HAP-1 (cell line): ENCODE data around the gene NOTCH1.

Experiments
- DNase-seq, 2 experiments: peaks; one replicate each; pipeline ENCODE4 v3.0.0-alpha.2; 2016 to 2020; ENCODE audit warnings: low spot score in 2 of 2
- H3K27me3 ChIP-seq: fragments of 250-450 bp; sonication (Bioruptor Pico); 2 replicates; pipeline ENCODE4 v1.5.1; 2020; ENCODE audit warnings: low read depth, mild to moderate bottlenecking, moderate library complexity
- H3K36me3 ChIP-seq: fragments of 250-450 bp; sonication (Bioruptor Pico); replicated peaks from 2 replicates; pipeline ENCODE4 v1.5.1; 2020; ENCODE audit warnings: mild to moderate bottlenecking
- H3K4me1 ChIP-seq: fragments of 250-450 bp; sonication (Bioruptor Pico); 2 replicates; pipeline ENCODE4 v1.5.1; 2020; ENCODE audit warnings: mild to moderate bottlenecking
- H3K4me3 ChIP-seq: fragments of 250-450 bp; sonication (Bioruptor Pico); 2 replicates; pipeline ENCODE4 v1.5.1; 2020; ENCODE audit warnings: mild to moderate bottlenecking, moderate library complexity
- H3K9me3 ChIP-seq: fragments of 250-450 bp; sonication (Bioruptor Pico); 2 replicates; pipeline ENCODE4 v1.5.1; 2020; ENCODE audit warnings: mild to moderate bottlenecking, moderate library complexity
- in situ Hi-C: fragments of 300-500 bp; cut with MboI; formaldehyde crosslinking; loops from 3 replicates; pipeline ENCODE4 v1.14.3; 2020; ENCODE audit warnings: low sequenced_read_pairs, inconsistent platforms, mixed read lengths

The NOTCH1 gene

DNA sequence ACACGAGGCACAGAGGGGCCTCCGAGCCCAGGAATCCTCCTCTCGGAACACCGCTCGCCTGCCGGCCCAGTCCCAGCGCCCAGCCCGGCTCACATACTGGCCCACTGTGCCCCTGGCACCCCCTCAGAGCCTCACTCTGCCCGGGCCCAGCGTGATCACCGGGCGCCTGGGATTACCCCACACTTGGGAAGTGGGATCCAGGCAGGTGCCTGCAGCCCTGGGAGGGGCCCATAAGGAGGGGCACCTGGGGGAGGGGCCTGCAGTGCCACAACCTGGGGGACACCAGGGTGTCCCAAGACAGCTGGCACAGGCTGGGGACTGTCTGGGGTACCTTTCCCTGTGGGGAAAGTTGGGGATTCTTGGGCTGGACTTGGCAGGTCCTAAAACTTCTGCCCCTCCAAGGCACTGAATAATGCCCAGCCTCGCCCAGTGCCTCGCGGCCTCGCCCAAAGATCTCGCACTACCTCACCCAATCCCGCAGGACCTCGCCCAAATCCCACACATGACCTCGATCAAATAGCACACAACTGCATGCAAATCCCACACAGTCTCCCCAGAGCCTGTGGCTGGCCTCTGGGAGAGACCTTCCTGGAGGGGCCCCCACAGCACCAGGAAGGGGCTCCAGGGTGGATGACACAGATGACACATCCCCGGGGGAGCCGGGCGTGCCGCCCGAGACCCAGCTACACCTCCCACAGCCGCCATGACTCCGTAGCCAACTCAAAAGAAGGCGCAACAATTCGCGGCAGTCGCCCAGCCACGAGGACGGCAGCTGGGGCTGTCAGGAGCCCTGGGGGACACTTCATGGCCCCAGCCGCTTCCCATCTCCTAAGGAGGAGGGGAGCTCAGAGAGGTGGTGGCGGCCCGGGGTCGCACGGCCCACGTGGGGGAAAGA, 13.7 kb downstream of the NOTCH1 start:
- no peaks in the 10 kb centered on the region for H3K27me3 ChIP-seq
- H3K4me3 ChIP-seq = no peak overlapping the region

DNA sequence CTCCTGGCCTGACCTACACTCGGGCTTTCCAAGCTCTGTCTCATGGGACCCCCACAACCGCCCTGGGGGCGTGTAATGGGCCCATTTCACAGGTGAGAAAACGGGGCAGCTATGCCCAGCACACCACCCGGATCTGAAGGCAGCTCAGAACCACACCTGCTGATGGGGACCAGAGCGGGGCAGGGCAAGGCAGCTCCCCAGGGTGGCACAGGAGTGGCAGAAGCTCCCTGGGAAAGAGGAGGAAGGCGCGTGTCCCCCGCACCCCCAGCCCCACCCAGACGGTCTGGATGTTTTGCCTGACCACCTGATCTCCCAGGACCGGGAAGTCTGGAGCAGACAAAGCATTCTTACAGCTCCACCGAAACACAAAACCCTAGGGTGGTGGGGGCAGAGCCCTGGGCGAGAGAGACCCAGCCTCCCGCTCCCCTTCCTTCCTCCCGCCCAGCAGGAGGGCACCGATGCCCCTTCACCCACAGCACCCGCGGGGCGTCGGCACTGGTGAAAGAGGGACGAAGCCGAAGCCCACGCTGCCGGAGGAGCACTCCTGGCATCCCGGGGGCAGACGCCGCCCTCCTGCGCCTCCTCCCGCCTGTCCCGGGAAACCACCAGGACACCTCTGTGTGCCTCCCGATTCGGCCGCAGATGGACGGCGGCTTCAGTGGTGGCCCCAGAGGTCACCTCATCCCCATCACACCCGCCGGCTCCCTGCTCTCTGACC, 14.5 kb downstream of the NOTCH1 start:
- no peak for DNase-seq
- Histone ChIP-seq H3K4me1 (no peaks in the 10 kb centered on the region), H3K36me3 (no peaks in the 10 kb centered on the region; the same call in 1 of the 2 replicates), H3K27me3 (no peaks in the 10 kb centered on the region), H3K9me3 (no peaks in the 10 kb centered on the region), H3K4me3 (no peak overlapping the region)
- in situ Hi-C loops = no loop called here

More for the DNA sequence above, 13.7 kb downstream of the NOTCH1 start:
- H3K36me3 ChIP-seq = no peaks in the 10 kb centered on the region; the same call in 1 of the 2 replicates
- no peaks in the 10 kb centered on the region for H3K4me1 ChIP-seq
- DNase-seq = no peak
- H3K9me3 ChIP-seq = no peaks in the 10 kb centered on the region
- in situ Hi-C loops = no loop called here

DNA sequence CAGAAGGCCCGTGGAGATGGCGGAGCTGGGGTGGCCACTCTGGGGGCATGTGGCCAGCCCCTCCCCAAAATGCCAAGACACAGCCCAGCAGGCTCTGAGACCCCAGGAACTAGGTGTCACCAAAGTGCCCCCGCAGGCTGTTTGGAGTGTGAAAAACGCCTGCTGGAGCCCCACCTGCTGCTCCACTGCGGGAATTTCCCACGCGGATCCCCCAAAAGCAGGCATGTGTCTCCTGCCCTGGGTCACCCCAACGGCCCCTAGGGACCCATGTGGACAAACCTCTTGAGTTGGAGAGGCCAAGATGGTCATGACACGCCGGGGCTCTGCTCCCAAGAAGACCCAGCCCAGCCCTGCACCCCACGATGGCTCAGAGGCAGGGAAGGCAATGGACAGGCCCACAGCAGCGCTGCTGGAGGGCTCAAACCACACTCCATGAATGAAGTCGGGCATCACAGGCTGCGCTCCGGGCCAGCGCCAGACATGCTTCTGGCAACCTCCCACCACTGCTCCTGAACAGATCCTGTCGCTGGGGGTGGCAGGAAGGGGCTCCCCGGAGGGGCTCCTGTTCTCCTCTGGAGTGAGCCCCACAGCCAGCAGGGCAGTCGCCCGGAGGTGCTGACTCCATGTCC, 15.3 kb downstream of the NOTCH1 start:
- no peaks in the 10 kb centered on the region for H3K27me3 ChIP-seq
- in situ Hi-C loops = no loop called here
- no peaks in the 10 kb centered on the region; the same call in 1 of the 2 replicates for H3K36me3 ChIP-seq
- H3K4me1 ChIP-seq = no peaks in the 10 kb centered on the region
- H3K4me3 ChIP-seq = no peak overlapping the region
- H3K9me3 ChIP-seq = no peaks in the 10 kb centered on the region
- no peak for DNase-seq

DNA sequence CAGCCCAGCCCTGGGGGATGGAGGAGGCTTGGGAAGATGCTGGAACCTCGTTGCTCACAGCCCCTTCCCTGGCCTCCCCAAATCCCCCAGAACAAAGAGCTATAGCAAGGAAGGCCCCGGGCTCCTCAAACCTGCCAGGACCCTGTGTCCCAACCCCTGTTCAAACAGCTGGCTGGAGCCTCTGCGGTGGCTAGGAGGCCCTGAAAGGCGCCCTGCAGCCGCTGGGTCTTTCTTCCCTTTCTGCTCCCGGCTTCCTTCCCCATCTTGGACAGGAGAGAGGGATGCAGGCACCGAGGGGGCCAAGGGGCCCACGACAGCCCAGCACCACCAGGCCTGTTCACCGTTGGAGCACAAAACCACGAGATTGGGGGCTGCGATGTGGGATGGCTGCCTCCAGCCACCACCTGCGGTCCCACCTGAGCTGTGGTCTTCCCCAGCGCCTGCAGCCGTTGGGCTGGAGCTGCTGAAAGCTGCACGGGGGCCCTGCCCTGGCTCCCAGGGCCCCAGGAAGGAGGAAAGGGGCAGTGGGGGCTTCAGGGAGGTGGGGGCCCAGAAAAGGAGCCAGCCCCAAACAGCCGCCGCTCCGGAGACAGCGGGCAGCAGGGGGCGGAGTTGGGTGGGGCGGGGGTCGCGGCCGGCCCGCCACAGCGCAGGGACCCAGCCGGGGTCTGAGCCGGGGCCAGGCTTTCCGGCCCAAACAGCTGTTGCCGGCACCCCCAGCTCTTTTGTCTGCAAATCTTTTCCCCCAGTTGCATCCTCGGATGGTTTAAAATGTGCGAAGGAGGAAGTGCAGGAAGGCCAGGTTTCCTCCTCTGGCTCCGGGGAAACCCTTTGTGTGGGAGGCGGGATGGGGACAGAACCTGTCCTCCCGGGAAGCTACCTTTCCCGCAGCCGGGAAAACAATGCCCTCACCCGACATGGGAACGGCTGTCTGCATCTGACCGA, 16.1 kb downstream of the NOTCH1 start:
- H3K36me3 ChIP-seq = no peaks in the 10 kb centered on the region; the same call in 1 of the 2 replicates
- no peaks in the 10 kb centered on the region for H3K27me3 ChIP-seq
- H3K9me3 ChIP-seq = no peaks in the 10 kb centered on the region
- in situ Hi-C loops = no loop called here
- DNase-seq = no peak
- no peak overlapping the region for H3K4me3 ChIP-seq
- H3K4me1 ChIP-seq = no peaks in the 10 kb centered on the region

DNA sequence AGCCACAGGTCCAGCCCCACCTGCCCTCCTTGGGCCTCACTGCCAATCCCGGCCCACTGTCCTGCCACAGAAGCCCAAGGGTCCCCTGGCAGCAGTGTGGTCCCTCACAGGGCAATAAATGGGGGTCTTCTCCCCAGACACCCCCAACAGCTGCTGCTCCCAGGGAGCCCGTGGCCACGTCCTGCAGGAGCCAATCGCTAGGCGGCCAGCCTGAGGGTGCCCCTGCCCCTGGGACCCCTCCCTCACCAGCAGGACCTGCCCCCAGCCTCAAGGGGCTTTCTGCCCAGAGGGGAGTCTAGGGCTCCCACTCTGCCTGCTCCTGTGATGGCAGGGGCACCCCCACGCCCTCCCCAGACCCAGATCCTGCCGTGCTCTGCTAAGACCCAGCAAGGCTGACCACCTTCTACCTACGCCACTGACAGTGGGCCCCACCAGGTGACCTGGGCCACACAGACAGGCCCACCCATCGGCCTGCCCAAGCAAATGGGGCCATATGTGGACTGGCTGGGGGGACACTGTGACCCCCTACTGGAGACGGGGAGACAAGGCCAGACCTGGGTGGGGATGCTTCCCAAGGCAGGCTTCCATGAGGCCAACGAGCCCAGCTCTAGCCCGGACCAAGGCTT, 17.0 kb downstream of the NOTCH1 start:
- Histone ChIP-seq H3K27me3 (no peaks in the 10 kb centered on the region), H3K9me3 (no peaks in the 10 kb centered on the region), H3K4me3 (no peak overlapping the region), H3K4me1 (no peaks in the 10 kb centered on the region), H3K36me3 (no peaks in the 10 kb centered on the region)
- in situ Hi-C loops = no loop called here
- no peak for DNase-seq

DNA sequence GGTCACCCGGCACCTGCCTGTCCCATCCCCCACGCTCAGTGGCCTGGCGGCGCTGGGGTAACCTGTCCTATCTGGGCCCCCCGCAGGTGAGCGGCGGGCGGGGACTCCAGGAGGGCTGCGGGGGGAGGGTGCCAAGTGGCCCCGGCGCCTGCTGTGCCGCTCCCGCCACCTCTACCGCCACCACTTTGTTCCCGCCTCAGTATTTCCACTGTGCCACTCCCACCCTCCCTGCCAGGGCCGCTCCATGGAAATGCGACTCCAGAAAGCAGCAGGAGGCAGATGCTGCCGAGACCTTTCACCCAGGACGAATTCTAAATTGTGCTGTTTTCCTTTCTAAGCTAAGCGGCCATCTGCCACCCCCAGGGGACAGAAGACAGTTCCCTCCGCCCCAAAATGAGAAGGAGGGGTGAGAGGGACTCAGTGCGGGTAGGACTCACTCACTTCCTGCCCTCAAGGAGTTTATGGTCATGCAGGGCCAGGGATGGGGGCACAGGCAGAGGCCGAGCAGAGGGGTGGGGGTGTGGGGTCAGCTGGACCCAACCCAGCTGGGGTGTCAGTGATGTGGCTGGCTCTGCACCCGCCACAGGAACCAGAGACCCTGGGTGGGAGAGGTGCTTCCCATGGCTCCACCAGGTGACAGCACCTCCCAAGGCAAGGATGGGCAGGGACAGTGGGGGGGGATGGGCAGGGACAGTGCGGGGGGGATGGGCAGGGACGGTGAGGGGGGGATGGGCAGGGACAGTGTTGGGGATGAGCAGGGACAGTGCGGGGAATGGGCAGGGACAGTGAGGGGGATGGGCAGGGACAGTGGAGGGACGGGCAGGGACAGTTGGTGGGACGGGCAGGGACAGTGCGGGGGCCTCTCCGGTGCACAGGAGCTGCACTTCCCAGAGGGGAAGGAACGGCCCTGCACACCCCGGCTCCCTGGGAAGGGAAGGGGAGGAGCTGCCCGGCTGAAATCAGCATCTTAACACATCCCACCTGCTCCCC, 17.8 kb downstream of the NOTCH1 start:
- Histone ChIP-seq H3K9me3 (no peaks in the 10 kb centered on the region), H3K4me1 (no peaks in the 10 kb centered on the region), H3K36me3 (no peaks in the 10 kb centered on the region), H3K27me3 (no peaks in the 10 kb centered on the region), H3K4me3 (no peak overlapping the region)
- in situ Hi-C loops = no loop called here
- DNase-seq = peak in 1 of 2 experiments; percentile 38

DNA sequence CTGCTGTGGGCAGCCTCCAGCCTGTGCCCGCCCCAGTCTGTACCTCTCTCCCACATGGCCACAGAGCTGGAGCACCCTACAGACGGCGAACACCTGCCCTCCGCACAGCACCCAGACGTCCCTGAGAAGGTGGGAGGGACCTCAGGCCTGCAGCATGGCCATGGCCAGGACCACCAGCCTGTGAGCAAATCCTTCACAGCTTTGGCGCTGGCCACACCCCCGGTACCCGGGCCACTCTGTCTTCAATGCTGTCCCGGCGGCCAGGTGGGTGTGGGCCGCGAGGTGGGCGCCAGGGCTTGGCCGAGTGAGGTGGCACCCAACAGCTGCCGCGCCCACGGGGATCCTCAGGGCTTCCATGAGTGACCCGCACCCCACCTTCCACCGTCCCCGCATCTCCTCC, 18.7 kb downstream of the NOTCH1 start:
- Histone ChIP-seq H3K36me3 (no peaks in the 10 kb centered on the region), H3K4me1 (no peaks in the 10 kb centered on the region)
- in situ Hi-C loops = no loop called here

DNA sequence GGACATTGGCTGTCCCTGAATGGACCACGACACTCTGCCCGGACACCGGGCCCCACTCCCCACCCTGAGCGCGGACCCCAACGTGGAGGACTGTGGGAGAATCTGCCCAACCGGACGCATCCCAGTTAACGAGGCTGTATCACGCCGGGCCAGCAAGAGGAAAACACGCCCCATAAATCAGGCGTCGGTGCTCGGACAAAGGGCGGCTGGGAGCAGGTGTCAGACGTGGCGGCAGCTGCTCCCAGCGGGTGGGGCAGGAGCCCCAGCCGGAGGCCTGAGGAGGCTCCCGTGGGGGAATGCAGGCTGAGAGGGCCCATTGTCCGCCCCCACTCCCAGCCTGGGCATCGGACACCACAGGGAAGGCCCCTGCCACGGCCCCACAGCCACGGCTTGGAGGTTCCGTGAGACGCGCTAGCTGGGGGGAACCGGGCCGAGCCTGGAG, 19.2 kb downstream of the NOTCH1 start:
- DNase-seq = peak in 1 of 2 experiments; percentile 49
- H3K4me1 ChIP-seq = no peaks in the 10 kb centered on the region
- in situ Hi-C loops = no loop called here
- no peaks in the 10 kb centered on the region for H3K9me3 ChIP-seq
- H3K36me3 ChIP-seq = no peaks in the 10 kb centered on the region
- H3K4me3 ChIP-seq = no peak overlapping the region
- H3K27me3 ChIP-seq = no peaks in the 10 kb centered on the region

More for the DNA sequence above, 18.7 kb downstream of the NOTCH1 start:
- Histone ChIP-seq H3K4me3 (no peak overlapping the region), H3K27me3 (no peaks in the 10 kb centered on the region), H3K9me3 (no peaks in the 10 kb centered on the region)
- DNase-seq = no peak

DNA sequence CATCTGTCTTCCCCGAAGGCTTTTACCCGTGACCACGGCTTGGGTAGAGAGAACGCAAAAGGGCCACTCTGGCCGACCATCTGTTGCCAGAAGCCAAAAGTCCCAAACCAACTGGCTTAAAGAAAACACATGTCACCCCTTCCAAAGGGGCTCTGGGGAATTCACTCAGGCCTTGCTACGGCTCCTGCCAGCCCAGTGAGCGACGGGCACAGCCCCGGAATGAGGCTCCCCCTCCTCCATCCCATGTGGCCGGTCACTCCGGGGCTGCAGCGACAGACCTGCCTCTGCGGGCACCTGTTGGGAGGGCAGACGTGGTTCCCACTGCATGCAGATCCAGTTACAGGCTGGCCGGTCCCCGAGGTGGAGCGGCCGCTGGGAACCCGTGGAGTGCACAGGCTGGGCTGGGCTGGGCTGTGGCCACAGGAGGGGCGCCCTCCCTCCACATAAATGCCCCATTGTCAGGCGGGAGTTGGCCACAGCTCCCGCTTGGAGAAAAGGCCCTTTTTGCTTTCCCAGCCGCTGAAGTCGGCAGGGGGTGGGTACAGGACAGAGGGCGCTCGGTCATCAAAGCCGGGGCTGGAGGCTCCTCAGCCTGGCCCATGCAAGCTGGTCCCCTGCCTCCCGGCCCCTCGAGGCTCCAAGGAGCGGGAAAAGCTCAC, 19.9 kb downstream of the NOTCH1 start:
- no peak for DNase-seq
- Histone ChIP-seq H3K4me1 (no peaks in the 10 kb centered on the region), H3K4me3 (no peak overlapping the region), H3K27me3 (no peaks in the 10 kb centered on the region), H3K9me3 (no peaks in the 10 kb centered on the region), H3K36me3 (no peaks in the 10 kb centered on the region)
- in situ Hi-C loops = no loop called here

DNA sequence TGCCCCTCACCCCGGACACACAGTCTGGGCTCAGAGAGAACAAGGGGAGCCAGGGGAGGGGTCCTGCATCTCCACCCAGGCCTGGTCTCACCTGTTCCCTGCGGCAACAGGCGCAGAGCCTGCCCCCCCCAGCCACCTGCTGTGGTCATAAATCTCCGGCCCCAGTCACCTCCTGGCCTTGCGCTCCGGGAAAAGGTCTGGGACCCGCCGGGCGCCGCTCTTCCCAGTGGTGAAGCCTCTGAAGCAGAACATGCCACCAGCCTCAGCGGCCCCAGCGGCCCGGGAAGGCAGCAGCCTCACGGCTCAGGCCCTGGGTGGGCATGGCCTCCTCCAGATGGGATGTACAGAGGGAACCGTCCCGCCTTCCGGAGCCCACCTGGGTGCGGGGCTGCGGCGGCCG, 20.6 kb downstream of the NOTCH1 start:
- in situ Hi-C loops = no loop called here
- no peaks in the 10 kb centered on the region for H3K9me3 ChIP-seq
- DNase-seq = no peak
- H3K4me3 ChIP-seq = no peak overlapping the region
- H3K4me1 ChIP-seq = no peaks in the 10 kb centered on the region
- H3K36me3 ChIP-seq = no peaks in the 10 kb centered on the region
- H3K27me3 ChIP-seq = no peaks in the 10 kb centered on the region

DNA sequence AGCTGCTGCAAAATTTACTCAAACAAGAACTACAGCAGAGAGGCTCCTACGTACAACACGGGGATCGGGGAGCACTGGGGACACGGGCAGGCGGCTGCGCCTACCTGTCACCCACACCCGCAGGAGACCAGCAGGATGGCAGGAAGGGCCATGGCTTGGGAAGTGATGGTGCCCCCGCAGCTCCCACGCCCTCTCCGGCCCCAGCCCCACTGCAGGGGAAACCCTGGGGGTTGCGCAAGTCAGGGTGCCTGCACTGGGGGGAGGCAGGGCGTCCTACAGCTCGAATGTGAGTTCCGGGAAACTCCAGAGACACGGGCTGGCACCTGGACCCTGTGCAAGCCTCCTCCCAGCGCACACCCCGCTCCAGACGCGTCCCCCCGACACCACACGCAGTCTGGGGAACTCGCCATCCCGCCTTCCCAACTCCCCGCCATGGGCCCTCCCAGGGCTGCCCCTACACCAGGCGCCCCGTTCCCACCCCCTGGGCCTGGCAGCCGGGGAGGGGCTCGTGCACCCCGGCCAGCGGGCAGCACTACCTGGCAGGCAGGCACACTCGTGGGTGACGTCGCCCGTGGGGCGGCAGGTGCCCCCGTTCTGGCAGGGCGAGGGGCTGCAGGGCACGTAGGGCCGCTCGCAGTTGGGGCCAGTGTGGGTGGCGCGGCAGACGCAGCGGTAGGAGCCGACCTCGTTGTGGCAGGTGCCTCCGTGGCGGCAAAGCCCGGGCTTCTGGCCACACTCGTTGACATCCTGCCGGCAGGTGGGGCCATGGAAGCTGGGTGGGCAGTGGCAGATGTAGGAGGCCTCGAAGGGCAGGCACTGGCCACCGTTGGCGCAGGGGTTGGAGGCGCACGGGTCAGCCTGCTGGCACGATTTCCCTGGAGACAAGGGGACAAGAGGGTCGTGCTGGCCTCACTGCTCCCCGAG, 23.3 kb downstream of the NOTCH1 start:
- Histone ChIP-seq H3K4me3 (no peak overlapping the region), H3K4me1 (no peaks in the 10 kb centered on the region), H3K9me3 (no peaks in the 10 kb centered on the region), H3K36me3 (peaks cover 16% of the 10 kb centered on the region), H3K27me3 (no peaks in the 10 kb centered on the region)
- in situ Hi-C loops = no loop called here
- DNase-seq = no peak
